Mesenchymal stem cell (in vitro differentiated cells and primary cell): ENCODE results near the gene NEU4.

ENCODE experiments used
- DNase-seq: peaks from one replicate; pipeline ENCODE4 v3.0.0-alpha.2; 2013
- H2AFZ ChIP-seq: one replicate; pipeline ENCODE4 v1.6.1; 2013; ENCODE audit warnings: low read depth, mild to moderate bottlenecking, control low read depth, inconsistent platforms, low read length, moderate library complexity
- H2AK5ac ChIP-seq: 2 replicates; pipeline ENCODE4 v1.6.1; 2013; ENCODE audit warnings: low read length, moderate library complexity, mild to moderate bottlenecking, inconsistent platforms; ENCODE audit not compliant: severe bottlenecking
- H2BK120ac ChIP-seq: one replicate; pipeline ENCODE4 v1.6.1; 2013; ENCODE audit warnings: low read depth, mild to moderate bottlenecking, inconsistent platforms, low read length, moderate library complexity
- H2BK12ac ChIP-seq, 2 experiments: one replicate each; pipeline ENCODE4 v1.6.1; 2013; ENCODE audit warnings: inconsistent platforms in 2 of 2, low read length in 2 of 2, mild to moderate bottlenecking in 2 of 2, moderate library complexity in 2 of 2, control low read depth in 1 of 2
- H2BK15ac ChIP-seq: one replicate; pipeline ENCODE4 v1.6.1; 2013; ENCODE audit warnings: mild to moderate bottlenecking, low read depth, inconsistent platforms; ENCODE audit not compliant: poor library complexity, severe bottlenecking
- H2BK5ac ChIP-seq: 2 replicates; pipeline ENCODE4 v1.6.1; 2013; ENCODE audit warnings: low read depth, mild to moderate bottlenecking, low read length, control low read depth, inconsistent platforms; ENCODE audit not compliant: poor library complexity, severe bottlenecking
- H3K14ac ChIP-seq, 2 experiments: one replicate each; pipeline ENCODE4 v1.6.1; 2013; ENCODE audit warnings: inconsistent platforms in 2 of 2, low read length in 2 of 2, control low read depth in 1 of 2, mild to moderate bottlenecking in 1 of 2, moderate library complexity in 1 of 2
- H3K18ac ChIP-seq, 2 experiments: one replicate each; pipeline ENCODE4 v1.6.1; 2013; ENCODE audit warnings: inconsistent platforms in 2 of 2, low read length in 2 of 2, control low read depth in 1 of 2, low read depth in 1 of 2, mild to moderate bottlenecking in 1 of 2
- H3K23ac ChIP-seq, 2 experiments: one replicate each; pipeline ENCODE4 v1.6.1; 2013; ENCODE audit warnings: inconsistent platforms in 2 of 2, low read length in 2 of 2, mild to moderate bottlenecking in 2 of 2, moderate library complexity in 2 of 2, control low read depth in 1 of 2
- H3K27ac ChIP-seq: 2 replicates; pipeline ENCODE4 v1.5.1; 2013; ENCODE audit warnings: mild to moderate bottlenecking, moderate library complexity, low read length, control low read depth, inconsistent platforms; ENCODE audit not compliant: poor library complexity, severe bottlenecking
- H3K27me3 ChIP-seq, 2 experiments: 2 replicates each; pipeline versions ENCODE4 v1.6.1 to v1.7.0; 2013; ENCODE audit warnings: low read length in 2 of 2, mild to moderate bottlenecking in 2 of 2, moderate library complexity in 2 of 2, control low read depth in 1 of 2, inconsistent platforms in 1 of 2; ENCODE audit not compliant: control insufficient read depth in 1 of 2, insufficient read depth in 1 of 2
- H3K36me3 ChIP-seq, 2 experiments: 2 replicates each; pipeline versions ENCODE4 v1.6.1 to v1.7.0; 2013; ENCODE audit warnings: low read length in 2 of 2, control low read depth in 1 of 2, inconsistent platforms in 1 of 2, low read depth in 1 of 2, mild to moderate bottlenecking in 1 of 2; ENCODE audit not compliant: insufficient read depth in 2 of 2, control insufficient read depth in 1 of 2
- H3K4ac ChIP-seq, 2 experiments: one replicate each; pipeline ENCODE4 v1.6.1; 2013; ENCODE audit warnings: inconsistent platforms in 2 of 2, low read length in 2 of 2, mild to moderate bottlenecking in 2 of 2, moderate library complexity in 2 of 2, control low read depth in 1 of 2, low read depth in 1 of 2
- H3K4me1 ChIP-seq: 2 replicates; pipeline ENCODE4 v1.6.1; 2013; ENCODE audit warnings: low read depth, low read length, control low read depth; ENCODE audit not compliant: control insufficient read depth, insufficient read depth
- H3K4me2 ChIP-seq: 2 replicates; pipeline ENCODE4 v1.6.1; 2013; ENCODE audit warnings: low read length, mild to moderate bottlenecking, inconsistent platforms; ENCODE audit not compliant: poor library complexity, severe bottlenecking
- H3K4me3 ChIP-seq, 2 experiments: 2 replicates each; pipeline versions ENCODE4 v1.5.1 to v1.7.0; 2013; ENCODE audit warnings: low read length in 2 of 2, mild to moderate bottlenecking in 2 of 2, control low read depth in 1 of 2, low read depth in 1 of 2; ENCODE audit not compliant: insufficient read depth in 1 of 2
- H3K79me1 ChIP-seq: replicated peaks from 2 replicates; pipeline ENCODE4 v1.6.1; 2013; ENCODE audit warnings: mild to moderate bottlenecking, control low read depth, low read length, inconsistent platforms; ENCODE audit not compliant: poor library complexity, severe bottlenecking
- H3K9ac ChIP-seq: 2 replicates; pipeline ENCODE4 v1.7.0; 2013; ENCODE audit warnings: mild to moderate bottlenecking, low read length, moderate library complexity
- H3K9me3 ChIP-seq: 2 replicates; pipeline ENCODE4 v1.7.0; 2013; ENCODE audit warnings: mild to moderate bottlenecking, low read length; ENCODE audit not compliant: control insufficient read depth
- H4K8ac ChIP-seq: one replicate; pipeline ENCODE4 v1.6.1; 2013; ENCODE audit warnings: inconsistent platforms, mild to moderate bottlenecking, low read length, moderate library complexity
- H4K91ac ChIP-seq: one replicate; pipeline ENCODE4 v1.6.1; 2013; ENCODE audit warnings: mild to moderate bottlenecking, low read length, inconsistent platforms
- whole genome bisulfite sequencing: methylation state at CpG from one replicate; pipeline ENCODE4 v1.1.7; 2013; ENCODE audit warnings: mixed read lengths; 5-methylcytosine and 5-hydroxymethylcytosine counted together

The NEU4 gene

GRCh38 chr2:241801611-241802420 lies 7.2 kb upstream of the NEU4 start:
- Histone ChIP-seq H2BK12ac (no peak overlapping the region), H2BK120ac (no peak overlapping the region), H3K4me1 (peaks cover 12% of the 10 kb centered on the region), H3K27me3 (peaks cover under 1 to 56% of the 10 kb centered on the region in 2 experiments), H4K91ac (peak overlapping the region; percentile 20), H3K4ac (no peak overlapping the region), H3K18ac (no peak overlapping the region), H3K14ac (peak overlapping the region in 1 of 2 experiments; percentile 83), H3K9ac (no peak overlapping the region), H2BK15ac (no peak overlapping the region), H3K9me3 (no peaks in the 10 kb centered on the region), H3K36me3 (peaks cover 0 to 4% of the 10 kb centered on the region in 2 experiments), H2BK5ac (no peak overlapping the region), H2AFZ (no peak overlapping the region), H3K4me2 (no peak overlapping the region), H3K23ac (no peak overlapping the region), H4K8ac (no peak overlapping the region), H3K79me1 (no peaks in the 10 kb centered on the region), H3K4me3 (peak overlapping the region in 1 of 2 experiments; percentile 21), H3K27ac (no peak overlapping the region), H2AK5ac (no peak overlapping the region)
- DNase-seq: no peak
- WGBS: 73% methylated on average over 42 of the region's 44 CpGs

GRCh38 chr2:241802421-241803318 lies 6.3 kb upstream of the NEU4 start:
- H2AFZ ChIP-seq: no peak overlapping the region
- peak overlapping the region; percentile 69 for H4K8ac ChIP-seq
- 92% methylated on average over 21 of the region's 32 CpGs for WGBS
- no peak overlapping the region for H2BK15ac ChIP-seq
- H3K14ac ChIP-seq: no peak overlapping the region
- DNase-seq: no peak
- peaks cover 0 to 49% of the 10 kb centered on the region in 2 experiments for H3K27me3 ChIP-seq
- no peak overlapping the region for H3K27ac ChIP-seq
- no peak overlapping the region for H3K9ac ChIP-seq
- no peaks in the 10 kb centered on the region for H3K79me1 ChIP-seq
- H3K4me3 ChIP-seq: peak overlapping the region in 1 of 2 experiments; percentile 71
- peaks cover 11% of the 10 kb centered on the region for H3K4me1 ChIP-seq
- no peak overlapping the region for H2AK5ac ChIP-seq
- H3K9me3 ChIP-seq: no peaks in the 10 kb centered on the region
- H3K23ac ChIP-seq: no peak overlapping the region
- no peak overlapping the region for H3K18ac ChIP-seq
- H2BK12ac ChIP-seq: no peak overlapping the region
- H3K36me3 ChIP-seq: peaks cover 0 to 4% of the 10 kb centered on the region in 2 experiments
- H3K4ac ChIP-seq: no peak overlapping the region
- H2BK5ac ChIP-seq: no peak overlapping the region
- H4K91ac ChIP-seq: no peak overlapping the region
- H2BK120ac ChIP-seq: no peak overlapping the region
- no peak overlapping the region for H3K4me2 ChIP-seq

DNA sequence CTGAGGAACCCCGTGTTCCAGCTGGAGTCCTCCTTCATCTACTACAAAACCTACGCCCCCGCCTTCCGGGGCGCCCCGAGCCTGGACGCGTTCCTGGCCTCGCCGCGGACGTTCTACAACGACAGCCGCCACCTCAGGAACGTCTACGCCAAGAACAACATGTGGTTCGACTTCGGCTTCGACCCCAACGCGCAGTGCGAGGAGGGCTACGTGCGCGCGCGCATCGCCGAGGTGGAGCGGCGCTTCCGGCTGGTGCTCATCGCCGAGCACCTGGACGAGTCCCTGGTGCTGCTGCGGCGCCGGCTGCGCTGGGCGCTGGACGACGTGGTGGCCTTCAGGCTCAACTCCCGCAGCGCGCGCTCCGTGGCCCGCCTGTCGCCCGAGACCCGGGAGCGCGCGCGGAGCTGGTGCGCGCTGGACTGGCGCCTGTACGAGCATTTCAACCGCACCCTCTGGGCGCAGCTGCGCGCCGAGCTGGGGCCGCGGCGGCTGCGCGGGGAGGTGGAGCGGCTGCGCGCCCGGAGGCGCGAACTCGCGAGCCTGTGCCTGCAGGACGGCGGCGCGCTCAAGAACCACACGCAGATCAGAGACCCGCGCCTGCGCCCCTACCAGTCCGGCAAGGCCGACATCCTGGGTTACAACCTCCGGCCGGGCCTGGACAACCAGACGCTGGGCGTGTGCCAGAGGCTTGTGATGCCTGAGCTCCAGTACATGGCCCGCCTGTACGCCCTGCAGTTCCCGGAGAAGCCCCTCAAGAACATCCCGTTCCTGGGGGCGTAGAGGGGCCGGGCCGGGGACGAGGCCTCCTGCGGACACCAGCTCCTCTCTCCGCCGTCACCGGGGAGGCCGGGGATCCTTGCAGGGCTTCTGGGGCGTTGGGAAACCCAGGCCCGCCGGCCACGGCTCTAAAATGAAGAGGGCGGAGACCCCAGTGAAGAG lies 5.3 kb upstream of the NEU4 start:
- Histone ChIP-seq H2BK12ac (peak overlapping the region; percentile 41 to 80), H3K9ac (peak overlapping the region; percentile 18), H3K79me1 (no peaks in the 10 kb centered on the region), H2BK5ac (no peak overlapping the region), H3K4me1 (peaks cover 11% of the 10 kb centered on the region), H2AK5ac (no peak overlapping the region), H2BK15ac (peak overlapping the region; percentile 67), H3K4me2 (no peak overlapping the region), H2AFZ (no peak overlapping the region), H3K9me3 (no peaks in the 10 kb centered on the region), H3K4me3 (peak overlapping the region in 1 of 2 experiments; percentile 71), H3K18ac (peak overlapping the region; percentile 70 to 73), H4K91ac (peak overlapping the region; percentile 39), H2BK120ac (no peak overlapping the region), H3K4ac (peak overlapping the region in 1 of 2 experiments; percentile 11), H3K27me3 (peaks cover under 1 to 41% of the 10 kb centered on the region in 2 experiments), H3K36me3 (peaks cover 0 to 4% of the 10 kb centered on the region in 2 experiments), H3K23ac (no peak overlapping the region), H3K14ac (peak overlapping the region in 1 of 2 experiments; percentile 80), H4K8ac (peak overlapping the region; percentile 69), H3K27ac (no peak overlapping the region)
- 85% methylated on average over 109 of the region's 109 CpGs for WGBS
- DNase-seq: no peak
